GM19240 (cell line): ENCODE measurements around the gene PLPP3.

Experiments used
- DNase-seq: peaks from one replicate; pipeline ENCODE4 v3.0.0; 2011; ENCODE audit warnings: low spot score; ENCODE audit not compliant: insufficient read length

Gene PLPP3

GRCh38 chr1:56576880-56577405 is 2.4 kb downstream of the PLPP3 start:
- no peak for DNase-seq

GRCh38 chr1:56575865-56576264 is 3.5 kb downstream of the PLPP3 start:
- no peak for DNase-seq

GRCh38 chr1:56574794-56575193 is 4.6 kb downstream of the PLPP3 start:
- DNase-seq: no peak

GRCh38 chr1:56573311-56573710 is 6.1 kb downstream of the PLPP3 start:
- DNase-seq: no peak

- DNase-seq: no peak
These were observed 6.9 kb downstream of the PLPP3 start for GRCh38 chr1:56572334-56573050.

GRCh38 chr1:56571448-56571847 is 7.9 kb downstream of the PLPP3 start:
- DNase-seq: no peak

GRCh38 chr1:56570924-56571372 is 8.4 kb downstream of the PLPP3 start:
- DNase-seq: no peak

GRCh38 chr1:56569661-56570060 is 9.7 kb downstream of the PLPP3 start:
- DNase-seq: no peak

GRCh38 chr1:56566994-56567393 is 12.4 kb downstream of the PLPP3 start:
- DNase-seq: no peak

- no peak for DNase-seq
These were observed 13.2 kb downstream of the PLPP3 start for GRCh38 chr1:56566061-56566744.

GRCh38 chr1:56564615-56565014 is 14.7 kb downstream of the PLPP3 start:
- DNase-seq: no peak

- no peak for DNase-seq
These were observed 15.8 kb downstream of the PLPP3 start for GRCh38 chr1:56563568-56563967.

GRCh38 chr1:56562891-56563452 is 16.4 kb downstream of the PLPP3 start:
- no peak for DNase-seq

GRCh38 chr1:56561227-56562019 is 17.9 kb downstream of the PLPP3 start:
- DNase-seq: no peak

- no peak for DNase-seq
These were observed 21.6 kb downstream of the PLPP3 start for GRCh38 chr1:56557746-56558145.

GRCh38 chr1:56555448-56555847 is 23.9 kb downstream of the PLPP3 start:
- no peak for DNase-seq

GRCh38 chr1:56553046-56553445 is 26.3 kb downstream of the PLPP3 start:
- no peak for DNase-seq

- DNase-seq: no peak
These were observed 27.0 kb downstream of the PLPP3 start for GRCh38 chr1:56552349-56552748.

- no peak for DNase-seq
These were observed 27.7 kb downstream of the PLPP3 start for GRCh38 chr1:56551691-56552090.

GRCh38 chr1:56550859-56551188 is 28.5 kb downstream of the PLPP3 start:
- no peak for DNase-seq

GRCh38 chr1:56550138-56550858 is 29.1 kb downstream of the PLPP3 start:
- no peak for DNase-seq
